GM19240 (cell line): ENCODE measurements around the gene PGD.
"Not testable (repeated sequence)": the region's sequence is repeated elsewhere in the genome, so short reads cannot be mapped to it uniquely, and the experiment has no call there.

ENCODE experiments used
- DNase-seq: peaks from one replicate; pipeline ENCODE4 v3.0.0; 2011; ENCODE audit warnings: low spot score; ENCODE audit not compliant: insufficient read length

Gene PGD

DNA sequence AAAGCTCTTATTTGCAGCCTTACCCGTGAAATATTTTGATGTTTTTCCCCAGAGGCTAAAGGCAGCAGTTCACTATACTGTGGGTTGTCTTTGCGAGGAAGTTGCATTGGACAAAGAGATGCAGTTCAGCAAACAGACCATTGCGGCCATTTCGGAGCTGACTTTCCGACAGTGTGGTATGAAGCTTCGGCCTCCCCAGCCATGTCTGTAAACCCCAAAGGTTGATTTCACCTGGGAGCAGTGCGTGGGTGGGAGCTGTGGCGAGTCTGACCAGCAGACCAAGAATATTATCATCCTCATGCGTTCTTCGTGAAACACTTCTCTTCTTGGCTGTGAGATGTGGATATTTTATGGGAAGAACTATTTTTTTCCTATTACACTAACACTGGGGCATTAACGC, 34.9 kb downstream of the PGD start:
- DNase-seq: no peak

- no peak for DNase-seq
These were observed 35.7 kb downstream of the PGD start for GRCh38 chr1:10434590-10434989.

DNA sequence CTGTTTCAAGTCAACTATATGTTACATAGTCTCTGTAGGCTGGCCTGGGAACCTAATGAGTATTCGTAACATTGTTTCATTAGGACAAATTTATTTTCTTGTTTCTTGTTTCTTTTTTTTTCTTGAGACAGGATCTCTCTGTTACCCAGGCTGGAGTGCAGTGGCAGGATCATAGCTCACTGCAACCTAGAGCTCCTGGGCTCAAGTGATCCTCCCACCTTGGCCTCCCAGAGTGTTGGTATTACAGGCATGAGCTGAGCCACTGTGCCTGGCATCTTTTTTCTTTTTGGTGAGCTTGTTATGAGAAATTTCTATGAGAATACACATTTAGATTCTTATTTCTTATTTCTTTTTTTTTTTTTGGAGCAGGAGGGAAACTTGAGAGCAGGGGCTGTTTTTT, 38.2 kb downstream of the PGD start:
- DNase-seq: no peak

DNA sequence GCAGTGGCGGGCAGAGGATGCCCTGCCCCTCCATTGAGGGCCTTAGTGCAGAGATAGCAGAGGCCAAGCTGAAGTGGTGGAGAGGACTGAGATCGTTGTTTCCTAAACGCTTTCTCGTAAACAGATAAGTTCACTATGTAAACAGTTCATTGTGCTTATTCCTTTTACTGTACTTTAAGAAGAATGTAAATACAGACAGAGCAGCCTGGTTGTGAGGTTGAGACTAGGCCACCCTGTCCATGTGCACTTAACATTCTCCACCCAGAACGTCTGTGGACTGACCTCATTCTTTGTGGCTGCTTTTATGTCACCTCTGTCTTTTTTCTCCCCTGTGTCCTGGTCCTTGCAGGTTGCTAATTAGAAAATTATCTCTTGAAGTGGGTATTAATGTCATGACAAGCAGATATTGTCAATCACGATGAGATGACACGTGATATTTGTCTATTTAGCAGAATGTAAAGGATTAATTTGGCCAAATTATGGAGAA, 39.9 kb downstream of the PGD start:
- no peak for DNase-seq

- no peak for DNase-seq
These were observed 41.4 kb downstream of the PGD start for GRCh38 chr1:10440305-10440704.

DNA sequence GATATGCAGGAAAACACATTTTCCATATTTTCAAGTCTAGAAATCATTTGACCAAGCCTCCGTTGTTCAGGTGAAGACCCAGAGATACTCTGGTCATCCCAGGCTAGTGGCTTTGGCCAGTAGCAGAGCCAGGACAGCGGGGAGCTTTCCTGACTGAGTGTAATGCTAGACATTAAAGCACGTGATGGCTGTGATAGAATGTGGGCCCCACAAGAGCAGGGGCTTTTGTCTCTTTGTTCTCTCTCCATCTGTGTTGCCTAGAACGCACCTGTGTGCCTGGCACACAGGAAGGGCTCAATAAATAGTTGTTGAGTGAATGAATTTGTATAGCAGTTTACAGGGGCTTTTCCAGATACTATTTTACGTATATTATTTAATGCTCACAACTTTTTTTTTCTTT, 41.9 kb downstream of the PGD start:
- no peak for DNase-seq

GRCh38 chr1:10444248-10444647, 45.4 kb downstream of the PGD start:
- DNase-seq: no peak

- DNase-seq: no peak
These were observed 46.0 kb downstream of the PGD start for GRCh38 chr1:10444795-10445397.

DNA sequence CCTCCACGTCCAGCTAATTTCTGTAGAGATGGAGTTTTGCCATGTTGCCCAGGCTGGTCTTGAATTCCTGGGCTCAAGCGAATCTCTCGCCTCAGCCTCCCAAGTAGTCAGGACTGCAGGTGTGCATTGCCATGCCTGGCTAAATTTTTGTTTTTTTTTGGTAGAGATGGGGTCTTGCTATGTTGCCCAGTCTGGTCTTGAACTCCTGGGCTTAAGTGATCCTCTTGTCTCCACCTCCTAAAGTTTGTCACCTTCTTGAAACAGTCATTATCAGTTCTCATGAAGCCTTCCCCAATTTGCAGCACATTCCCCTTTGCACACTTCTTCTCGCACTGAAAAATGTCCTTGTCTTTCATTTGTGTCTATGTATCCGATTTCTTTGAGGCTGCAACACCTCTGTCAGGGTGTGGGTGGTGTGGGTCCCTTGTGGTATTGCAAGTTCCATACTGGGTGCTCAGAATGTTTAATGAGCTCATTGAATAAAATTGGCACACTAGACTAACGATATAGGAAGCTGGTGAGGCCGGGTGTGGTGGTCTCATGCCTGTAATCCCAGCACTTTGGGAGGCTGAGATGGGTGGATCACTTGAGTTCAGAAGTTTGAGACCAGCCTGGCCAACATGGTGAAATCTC, 48.0 kb downstream of the PGD start:
- DNase-seq: no peak

GRCh38 chr1:10449751-10450150, 50.9 kb downstream of the PGD start, which contains the start of gene CORT:
TSS of gene CORT (plus strand) at chr1:10450031. CDS start at chr1:10450224, 193 bp downstream.
- DNase-seq: no peak

GRCh38 chr1:10450156-10450814, 51.4 kb downstream of the PGD start:
- DNase-seq: no peak

GRCh38 chr1:10450836-10451235, 52.0 kb downstream of the PGD start:
- DNase-seq: no peak

DNA sequence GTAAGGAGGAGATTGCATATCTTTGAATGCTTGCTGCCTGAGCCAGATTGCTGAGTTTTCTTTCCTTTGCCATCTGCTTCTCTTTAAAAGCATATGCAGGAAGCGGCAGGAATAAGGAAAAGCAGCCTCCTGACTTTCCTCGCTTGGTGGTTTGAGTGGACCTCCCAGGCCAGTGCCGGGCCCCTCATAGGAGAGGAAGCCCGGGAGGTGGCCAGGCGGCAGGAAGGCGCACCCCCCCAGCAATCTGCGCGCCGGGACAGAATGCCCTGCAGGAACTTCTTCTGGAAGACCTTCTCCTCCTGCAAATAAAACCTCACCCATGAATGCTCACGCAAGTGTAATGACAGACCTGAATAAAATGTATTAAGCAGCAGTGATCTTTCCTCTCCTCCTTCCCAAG, 52.4 kb downstream of the PGD start:
- DNase-seq: no peak

- DNase-seq: no peak
These were observed 57.2 kb downstream of the PGD start for GRCh38 chr1:10456048-10456447.

DNA sequence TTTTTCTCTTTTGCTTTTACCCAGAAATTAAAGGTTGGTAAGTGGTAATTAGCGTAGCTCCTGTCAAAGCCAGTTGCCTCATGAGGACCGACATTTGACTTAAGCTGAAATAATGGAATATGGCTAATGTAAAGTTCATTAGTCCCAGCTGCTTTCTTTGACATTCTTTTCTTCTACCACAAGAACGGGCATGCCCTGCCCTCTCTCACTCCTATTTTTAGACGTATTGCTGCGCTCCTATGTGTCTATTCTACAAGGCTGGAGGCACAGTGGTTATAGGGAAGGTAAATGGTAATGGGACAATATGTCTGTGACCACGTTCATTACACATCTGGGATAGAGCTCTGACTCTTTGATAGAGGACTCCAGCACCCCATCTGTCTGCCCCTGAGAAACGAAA, 57.8 kb downstream of the PGD start:
- no peak for DNase-seq

DNA sequence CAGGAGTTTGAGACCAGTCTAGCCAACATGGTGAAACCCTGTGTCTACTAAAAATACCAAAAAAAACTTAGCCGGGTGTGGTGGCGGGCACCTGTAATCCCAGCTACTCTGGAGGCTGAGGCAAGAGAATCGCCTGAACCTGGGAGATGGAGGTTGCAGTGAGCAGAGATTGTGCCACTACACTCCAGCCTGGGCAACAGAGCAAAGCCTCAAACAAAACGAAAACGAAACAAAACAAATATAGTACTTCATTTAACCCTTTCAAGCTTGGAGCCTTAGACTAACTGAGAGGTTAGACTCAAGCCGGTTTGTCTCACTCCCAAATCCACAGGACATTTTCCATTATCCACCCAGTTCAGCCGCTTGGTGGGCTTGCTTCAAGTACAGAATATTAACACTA, 58.6 kb downstream of the PGD start:
- DNase-seq: not testable (repeated sequence)

- DNase-seq: no peak
These were observed 59.0 kb downstream of the PGD start for GRCh38 chr1:10457875-10458274.

- no peak for DNase-seq
These were observed 60.3 kb downstream of the PGD start for GRCh38 chr1:10459184-10459583.

DNA sequence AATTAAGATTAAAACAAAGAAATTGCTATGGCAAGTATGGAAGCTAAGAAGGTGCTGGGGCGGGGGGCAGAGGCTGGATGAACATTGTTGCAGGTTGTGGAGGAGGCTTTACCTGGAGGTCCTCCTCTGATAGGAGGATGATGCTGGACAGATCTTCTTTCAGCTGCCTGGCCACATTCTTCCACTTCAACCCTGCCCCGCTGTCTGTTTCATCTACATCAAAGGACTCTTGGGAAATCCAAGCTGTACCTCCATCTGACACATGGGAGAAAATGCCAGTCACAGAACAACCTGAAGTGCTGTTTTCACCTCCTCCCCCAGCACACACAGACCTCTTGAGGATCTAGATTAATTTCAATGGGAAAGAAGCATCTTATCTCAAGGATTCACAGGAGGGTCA, 68.2 kb downstream of the PGD start:
- DNase-seq: no peak

DNA sequence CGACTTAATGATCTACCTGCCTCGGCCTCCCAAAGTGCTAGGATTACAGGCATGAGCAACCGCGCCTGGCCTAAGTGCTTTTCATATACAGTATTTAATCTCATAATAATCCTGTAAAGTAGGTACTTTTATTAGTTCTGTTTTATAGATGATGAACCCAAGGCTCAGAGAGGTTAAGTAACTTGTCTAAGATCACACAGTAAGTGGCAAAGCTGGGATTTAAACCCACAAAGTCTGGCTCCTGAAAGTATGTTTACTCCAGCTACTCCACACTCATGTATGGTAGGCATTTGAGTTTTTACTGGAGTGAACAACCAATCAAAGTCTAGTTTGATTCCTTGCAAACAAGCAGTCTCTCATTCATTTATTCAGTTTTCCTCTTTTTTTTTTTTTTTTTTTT, 71.2 kb downstream of the PGD start:
- no peak for DNase-seq
